GM06990 (cell line): ENCODE data around the gene NINJ1.
"Not testable (repeated sequence)": the region's sequence is repeated elsewhere in the genome, so short reads cannot be mapped to it uniquely, and the experiment has no call there.

Source experiments
- DNase-seq: peaks from one replicate; pipeline ENCODE4 v3.0.0-alpha.2; 2011; ENCODE audit not compliant: insufficient read length; ENCODE audit errors: extremely low read depth
- H3K27me3 ChIP-seq: replicated peaks from 2 replicates; pipeline ENCODE4 v1.6.0; 2011; ENCODE audit warnings: low read length; ENCODE audit not compliant: control insufficient read depth, insufficient read depth
- H3K36me3 ChIP-seq: 2 replicates; pipeline ENCODE4 v1.5.1; 2011; ENCODE audit warnings: low read length; ENCODE audit not compliant: control insufficient read depth, insufficient read depth
- H3K4me3 ChIP-seq: replicated peaks from 2 replicates; pipeline ENCODE4 v1.5.1; 2011; ENCODE audit warnings: low read depth, mild to moderate bottlenecking, control low read depth, low read length
- TF ChIP-seq, protein P1 (sequence below): IDR thresholded peaks from 2 replicates; pipeline ENCODE4 v1.5.1; 2011; ENCODE audit warnings: low read length, control low read depth, mild to moderate bottlenecking, inconsistent platforms; ENCODE audit not compliant: insufficient read depth, poor library complexity, severe bottlenecking

NINJ1 gene

DNA sequence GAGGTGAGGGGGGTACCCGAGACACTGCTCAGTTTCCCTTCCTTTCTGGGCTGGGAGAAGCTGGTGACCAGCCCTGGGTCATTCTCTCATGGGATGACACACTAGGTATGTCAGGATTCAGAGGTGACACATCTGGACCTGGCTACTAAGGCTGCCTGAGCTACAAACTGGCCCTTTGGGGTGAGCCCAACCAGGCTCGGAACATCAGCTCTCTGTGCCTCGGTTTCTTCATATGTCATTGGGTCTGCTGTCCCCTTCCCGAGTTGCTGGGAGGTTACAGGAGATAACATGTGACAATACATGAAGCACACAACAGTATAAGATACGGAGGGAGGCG is 26.3 kb downstream of the NINJ1 start:
- Histone ChIP-seq H3K27me3 (no peaks in the 10 kb centered on the region), H3K4me3 (no peak overlapping the region), H3K36me3 (peaks cover 1% of the 10 kb centered on the region; the same call in 1 of the 2 replicates)
- TF ChIP-seq, protein P1, sequence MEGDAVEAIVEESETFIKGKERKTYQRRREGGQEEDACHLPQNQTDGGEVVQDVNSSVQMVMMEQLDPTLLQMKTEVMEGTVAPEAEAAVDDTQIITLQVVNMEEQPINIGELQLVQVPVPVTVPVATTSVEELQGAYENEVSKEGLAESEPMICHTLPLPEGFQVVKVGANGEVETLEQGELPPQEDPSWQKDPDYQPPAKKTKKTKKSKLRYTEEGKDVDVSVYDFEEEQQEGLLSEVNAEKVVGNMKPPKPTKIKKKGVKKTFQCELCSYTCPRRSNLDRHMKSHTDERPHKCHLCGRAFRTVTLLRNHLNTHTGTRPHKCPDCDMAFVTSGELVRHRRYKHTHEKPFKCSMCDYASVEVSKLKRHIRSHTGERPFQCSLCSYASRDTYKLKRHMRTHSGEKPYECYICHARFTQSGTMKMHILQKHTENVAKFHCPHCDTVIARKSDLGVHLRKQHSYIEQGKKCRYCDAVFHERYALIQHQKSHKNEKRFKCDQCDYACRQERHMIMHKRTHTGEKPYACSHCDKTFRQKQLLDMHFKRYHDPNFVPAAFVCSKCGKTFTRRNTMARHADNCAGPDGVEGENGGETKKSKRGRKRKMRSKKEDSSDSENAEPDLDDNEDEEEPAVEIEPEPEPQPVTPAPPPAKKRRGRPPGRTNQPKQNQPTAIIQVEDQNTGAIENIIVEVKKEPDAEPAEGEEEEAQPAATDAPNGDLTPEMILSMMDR, result no peak
- DNase-seq, result no peak

DNA sequence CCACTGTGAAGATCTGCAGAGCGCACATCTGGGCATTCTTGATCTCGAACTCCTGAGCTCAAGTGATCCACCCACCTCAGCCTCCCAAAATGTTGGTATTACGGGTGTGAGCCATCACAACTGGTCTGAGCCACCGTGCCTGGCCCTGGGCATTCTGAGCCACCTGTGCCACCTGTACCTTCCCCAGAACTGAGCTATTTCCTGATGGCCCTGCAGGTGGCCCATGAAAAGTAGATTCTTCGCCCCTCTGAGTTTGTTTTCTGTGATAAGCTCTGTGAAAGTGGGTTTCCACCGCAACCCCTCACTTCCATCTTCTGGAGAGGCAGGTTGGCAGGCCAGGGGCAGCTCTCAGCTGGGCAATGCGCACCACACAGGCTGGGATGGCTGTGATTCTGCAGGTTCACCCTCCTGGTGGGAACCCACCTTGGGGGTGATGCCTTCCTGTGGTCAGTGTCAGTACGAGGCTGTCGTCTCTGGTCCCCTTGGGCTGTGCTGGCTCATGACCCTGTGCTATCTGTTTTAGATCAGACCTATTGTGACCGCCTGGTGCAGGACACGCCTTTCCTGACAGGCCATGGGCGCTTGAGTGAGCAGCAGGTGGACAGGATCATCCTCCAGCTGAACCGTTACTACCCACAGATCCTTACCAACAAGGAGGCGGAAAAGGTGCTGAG is 26.8 kb downstream of the NINJ1 start:
- no peak for DNase-seq
- TF ChIP-seq, protein P1, result no peak
- no peaks in the 10 kb centered on the region for H3K27me3 ChIP-seq
- no peak overlapping the region for H3K4me3 ChIP-seq
- H3K36me3 ChIP-seq, result peaks cover under 1% of the 10 kb centered on the region; the same call in 1 of the 2 replicates

DNA sequence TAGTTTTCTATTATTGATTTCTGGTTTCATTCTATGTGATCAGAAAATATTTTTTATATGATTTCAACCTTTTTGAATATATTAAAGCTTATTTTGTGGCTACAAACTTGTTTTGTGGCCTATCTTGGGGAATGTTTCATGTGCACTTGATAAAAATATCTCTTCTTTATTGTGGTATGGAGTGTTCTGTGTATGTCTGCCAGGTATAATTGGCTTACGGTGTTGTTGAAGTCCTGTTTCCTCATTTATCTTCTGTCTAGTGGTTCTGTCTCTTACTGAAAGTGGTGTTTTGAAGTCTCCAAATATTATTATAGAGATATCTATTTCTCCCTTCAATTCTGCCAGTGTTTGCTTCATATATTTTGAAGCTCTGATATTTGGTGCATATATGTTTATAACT is 28.4 kb downstream of the NINJ1 start:
- TF ChIP-seq, protein P1, result no peak
- Histone ChIP-seq H3K27me3 (no peaks in the 10 kb centered on the region), H3K4me3 (no peak overlapping the region), H3K36me3 (no peaks in the 10 kb centered on the region)
- no peak for DNase-seq

DNA sequence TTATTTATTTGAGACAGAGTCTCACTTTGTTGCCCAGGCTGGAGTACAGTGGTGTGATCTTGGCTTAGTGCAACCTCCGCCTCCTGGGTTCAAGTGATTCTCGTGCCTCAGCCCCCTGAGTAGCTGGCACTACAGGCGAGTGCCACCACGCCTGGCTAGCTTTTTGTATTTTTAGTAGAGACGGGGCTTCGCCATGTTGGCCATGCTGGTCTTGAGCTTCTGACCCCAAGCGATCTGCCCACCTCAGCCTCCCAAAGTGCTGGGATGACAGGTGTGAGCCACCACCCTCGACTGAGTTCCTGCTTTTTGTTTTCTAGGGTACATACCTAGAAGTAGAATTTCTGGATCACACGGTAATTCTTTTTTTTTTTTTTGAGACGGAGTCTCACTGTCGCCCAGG is 33.0 kb downstream of the NINJ1 start:
- not testable (repeated sequence) for H3K27me3 ChIP-seq, H3K4me3 ChIP-seq, DNase-seq, H3K36me3 ChIP-seq

DNA sequence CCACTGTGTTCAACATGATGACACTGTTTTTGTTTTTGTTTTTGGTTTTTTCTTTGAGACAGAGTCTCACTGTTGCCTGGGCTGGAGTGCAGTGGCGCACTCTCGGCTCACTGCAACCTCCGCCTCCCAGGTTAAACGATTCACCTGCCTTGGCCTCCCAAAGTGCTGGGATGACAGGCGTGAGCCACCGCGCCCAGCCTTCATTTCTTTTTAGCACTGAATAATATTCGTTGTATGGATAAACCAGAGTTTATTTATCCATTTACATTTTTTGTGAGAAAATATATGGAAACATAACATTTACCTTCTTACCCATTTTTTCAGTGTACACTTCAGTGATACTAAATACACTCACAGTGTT is 33.8 kb downstream of the NINJ1 start:
- TF ChIP-seq, protein P1, result no peak
- Histone ChIP-seq H3K27me3 (no peaks in the 10 kb centered on the region), H3K36me3 (no peaks in the 10 kb centered on the region), H3K4me3 (no peak overlapping the region)
- DNase-seq, result no peak

DNA sequence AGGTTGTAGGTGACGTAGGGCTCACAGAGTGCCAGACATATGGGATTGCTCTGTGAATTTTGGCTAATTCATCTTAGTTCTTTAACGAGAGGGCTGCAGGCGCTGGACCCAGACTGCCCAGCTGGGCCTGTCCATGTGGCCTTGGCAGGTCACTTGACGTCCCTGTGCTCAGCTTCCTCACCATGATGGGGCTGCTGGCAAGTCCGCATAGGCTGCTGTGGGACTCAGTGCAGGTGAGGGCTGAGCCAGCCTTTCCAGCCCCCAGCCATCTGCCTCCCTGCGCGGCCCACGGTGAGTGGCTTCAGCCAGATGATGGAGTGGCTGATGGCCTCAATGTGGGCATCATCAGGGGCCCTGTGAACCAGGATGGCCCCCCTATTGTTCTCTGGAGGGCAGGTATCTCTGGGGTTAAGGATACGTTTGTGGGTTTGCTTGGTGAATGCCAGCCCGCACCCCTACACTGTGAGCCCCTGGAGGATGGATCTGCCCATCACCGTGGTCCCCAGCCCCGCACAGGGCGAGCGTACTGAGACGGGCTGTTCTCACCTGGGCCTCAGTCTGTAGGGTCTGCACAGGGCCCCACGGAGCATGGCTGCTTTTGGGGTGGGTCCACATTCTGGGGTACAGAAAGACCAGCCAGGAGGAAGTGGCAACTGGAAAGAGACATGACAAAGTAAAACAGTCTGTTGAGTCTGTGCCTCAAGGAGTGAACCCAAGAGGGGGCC is 34.3 kb downstream of the NINJ1 start:
- no peak for DNase-seq
- Histone ChIP-seq H3K27me3 (no peaks in the 10 kb centered on the region), H3K4me3 (no peak overlapping the region), H3K36me3 (no peaks in the 10 kb centered on the region)
- TF ChIP-seq, protein P1, result no peak
